Measurements from ENCODE around the gene TLE4. TPM values are rescaled to one million over a fixed set of nuclear protein-coding genes. Genes with fewer than 3 reads are reported as not detected.

TLE4 gene
- total RNA-seq, 1 experiment from 2014 or later = 0.97 TPM

DNA sequence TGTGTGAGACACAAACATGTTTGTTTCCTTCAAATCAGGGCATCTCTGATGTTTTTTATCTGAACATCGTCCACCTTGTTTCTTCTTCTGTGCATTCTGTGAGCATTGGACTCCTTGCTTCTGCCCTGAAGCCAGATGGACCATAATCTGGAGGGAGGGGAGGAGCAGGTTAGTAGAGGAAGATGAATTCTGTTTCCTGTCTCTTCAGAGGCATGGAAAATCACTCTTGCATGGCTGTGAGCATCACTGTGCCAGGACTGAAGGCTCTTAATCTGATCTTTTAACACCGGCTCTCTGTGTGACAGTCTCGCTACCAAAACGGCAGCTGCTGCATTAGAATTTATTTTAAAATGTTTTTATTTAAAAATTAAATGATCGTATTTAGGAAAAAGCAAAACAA, 43.3 kb downstream of the TLE4 start:
- TF ChIP-seq, protein P1, sequence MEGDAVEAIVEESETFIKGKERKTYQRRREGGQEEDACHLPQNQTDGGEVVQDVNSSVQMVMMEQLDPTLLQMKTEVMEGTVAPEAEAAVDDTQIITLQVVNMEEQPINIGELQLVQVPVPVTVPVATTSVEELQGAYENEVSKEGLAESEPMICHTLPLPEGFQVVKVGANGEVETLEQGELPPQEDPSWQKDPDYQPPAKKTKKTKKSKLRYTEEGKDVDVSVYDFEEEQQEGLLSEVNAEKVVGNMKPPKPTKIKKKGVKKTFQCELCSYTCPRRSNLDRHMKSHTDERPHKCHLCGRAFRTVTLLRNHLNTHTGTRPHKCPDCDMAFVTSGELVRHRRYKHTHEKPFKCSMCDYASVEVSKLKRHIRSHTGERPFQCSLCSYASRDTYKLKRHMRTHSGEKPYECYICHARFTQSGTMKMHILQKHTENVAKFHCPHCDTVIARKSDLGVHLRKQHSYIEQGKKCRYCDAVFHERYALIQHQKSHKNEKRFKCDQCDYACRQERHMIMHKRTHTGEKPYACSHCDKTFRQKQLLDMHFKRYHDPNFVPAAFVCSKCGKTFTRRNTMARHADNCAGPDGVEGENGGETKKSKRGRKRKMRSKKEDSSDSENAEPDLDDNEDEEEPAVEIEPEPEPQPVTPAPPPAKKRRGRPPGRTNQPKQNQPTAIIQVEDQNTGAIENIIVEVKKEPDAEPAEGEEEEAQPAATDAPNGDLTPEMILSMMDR (IDR thresholded peaks at IDR 0.05; ENCODE audit: unreplicated experiment) = no peak
- BruUV-seq (replicated peaks) = no TSS peak
- H3K27me3 Mint-ChIP-seq (ENCODE audit: unreplicated experiment) = no peaks in the 10 kb centered on the region
- CTCF ChIA-PET = no interaction called here
- intact Hi-C loops (cut with micrococcal nuclease; ENCODE audit: unreplicated experiment) = no loop called here
- no peaks in the 10 kb centered on the region for H3K4me1 Mint-ChIP-seq (ENCODE audit: low read depth, unreplicated experiment)
- no peak overlapping the region for H3K27ac Mint-ChIP-seq (ENCODE audit: unreplicated experiment)
- H3K9me3 Mint-ChIP-seq (ENCODE audit: low read depth, unreplicated experiment) = no peaks in the 10 kb centered on the region
- no peaks in the 10 kb centered on the region for H3K36me3 Mint-ChIP-seq (ENCODE audit: insufficient read depth, unreplicated experiment)
- DNase-seq = no peak
- no peak overlapping the region for H3K4me3 Mint-ChIP-seq (ENCODE audit: low read depth, unreplicated experiment)

DNA sequence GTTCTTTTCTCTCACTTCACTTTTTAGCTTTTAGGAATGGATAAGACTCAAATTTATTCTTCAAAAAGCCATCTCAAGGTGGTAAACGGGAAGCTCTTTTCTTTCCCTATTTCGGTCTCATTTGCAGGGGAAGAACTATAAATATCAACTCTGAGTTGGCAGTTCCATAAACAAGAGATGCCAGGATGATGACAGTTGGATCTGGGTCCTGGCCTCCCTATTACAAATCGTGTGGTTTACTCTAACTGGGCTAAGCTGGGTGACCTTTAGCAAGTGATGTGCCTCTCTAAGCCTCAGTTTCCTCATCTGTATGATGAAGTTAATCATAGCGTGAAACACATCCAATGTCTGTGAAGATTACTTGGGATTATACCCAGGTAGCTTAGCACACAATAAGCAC, 44.2 kb downstream of the TLE4 start:
- DNase-seq = no peak
- CTCF ChIA-PET = no interaction called here
- no peak overlapping the region for H3K4me3 Mint-ChIP-seq (ENCODE audit: low read depth, unreplicated experiment)
- no peaks in the 10 kb centered on the region for H3K36me3 Mint-ChIP-seq (ENCODE audit: insufficient read depth, unreplicated experiment)
- intact Hi-C loops (cut with micrococcal nuclease; ENCODE audit: unreplicated experiment) = no loop called here
- no peaks in the 10 kb centered on the region for H3K4me1 Mint-ChIP-seq (ENCODE audit: low read depth, unreplicated experiment)
- BruUV-seq (replicated peaks) = no TSS peak
- TF ChIP-seq, protein P1 (IDR thresholded peaks at IDR 0.05; ENCODE audit: unreplicated experiment) = no peak
- H3K27me3 Mint-ChIP-seq (ENCODE audit: unreplicated experiment) = no peaks in the 10 kb centered on the region
- no peak overlapping the region for H3K27ac Mint-ChIP-seq (ENCODE audit: unreplicated experiment)
- peaks cover 3% of the 10 kb centered on the region for H3K9me3 Mint-ChIP-seq (ENCODE audit: low read depth, unreplicated experiment)

DNA sequence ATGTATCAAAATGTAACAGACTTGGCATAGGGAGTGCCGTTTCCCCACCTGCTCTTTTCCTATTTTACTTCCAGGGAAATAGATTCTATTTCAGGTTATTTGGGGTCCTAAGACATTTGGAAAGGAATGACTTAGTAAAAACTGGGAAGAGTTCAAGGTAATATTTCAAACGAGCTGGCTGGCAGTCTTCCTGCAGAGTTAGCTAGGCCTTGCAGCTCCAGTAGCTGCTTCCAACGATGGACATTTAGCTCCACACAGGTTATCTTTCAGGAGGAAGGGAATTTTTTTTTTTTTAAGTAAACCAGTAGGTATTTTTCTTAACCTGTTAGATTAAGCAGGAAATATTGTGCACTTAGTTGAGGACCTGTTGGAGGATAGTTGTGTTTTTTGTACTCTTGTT, 45.2 kb downstream of the TLE4 start:
- intact Hi-C loops (cut with micrococcal nuclease; ENCODE audit: unreplicated experiment) = no loop called here
- CTCF ChIA-PET = no interaction called here
- no peaks in the 10 kb centered on the region for H3K4me1 Mint-ChIP-seq (ENCODE audit: low read depth, unreplicated experiment)
- TF ChIP-seq, protein P1 (IDR thresholded peaks at IDR 0.05; ENCODE audit: unreplicated experiment) = no peak
- no peaks in the 10 kb centered on the region for H3K27me3 Mint-ChIP-seq (ENCODE audit: unreplicated experiment)
- no TSS peak for BruUV-seq (replicated peaks)
- no peak overlapping the region for H3K4me3 Mint-ChIP-seq (ENCODE audit: low read depth, unreplicated experiment)
- H3K36me3 Mint-ChIP-seq (ENCODE audit: insufficient read depth, unreplicated experiment) = no peaks in the 10 kb centered on the region
- no peak overlapping the region for H3K27ac Mint-ChIP-seq (ENCODE audit: unreplicated experiment)
- no peak for DNase-seq
- H3K9me3 Mint-ChIP-seq (ENCODE audit: low read depth, unreplicated experiment) = peaks cover 3% of the 10 kb centered on the region

DNA sequence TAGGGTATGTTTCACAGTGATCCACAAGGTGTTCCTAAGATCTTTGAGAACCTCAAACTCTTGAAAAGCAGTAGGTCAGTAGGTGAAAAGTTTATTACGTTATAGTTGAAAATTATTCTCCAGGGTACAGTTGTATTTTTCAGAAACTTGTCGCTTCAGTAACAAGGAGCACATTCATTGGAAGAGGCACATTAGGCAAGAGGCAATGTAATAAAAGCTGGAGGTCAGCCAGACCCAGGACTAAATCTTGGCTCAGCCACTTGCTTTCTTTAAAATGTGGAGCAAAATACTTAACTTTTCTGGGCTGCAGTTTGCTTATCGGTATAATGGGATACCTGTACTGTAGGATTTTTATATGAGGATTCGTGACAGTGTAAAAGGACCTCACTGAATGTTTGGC, 45.6 kb downstream of the TLE4 start:
- CTCF ChIA-PET = no interaction called here
- Mint-ChIP-seq H3K9me3 (ENCODE audit: low read depth, unreplicated experiment) (peaks cover 5% of the 10 kb centered on the region), H3K36me3 (ENCODE audit: insufficient read depth, unreplicated experiment) (no peaks in the 10 kb centered on the region), H3K27me3 (ENCODE audit: unreplicated experiment) (no peaks in the 10 kb centered on the region), H3K27ac (ENCODE audit: unreplicated experiment) (no peak overlapping the region), H3K4me1 (ENCODE audit: low read depth, unreplicated experiment) (no peaks in the 10 kb centered on the region), H3K4me3 (ENCODE audit: low read depth, unreplicated experiment) (no peak overlapping the region)
- TF ChIP-seq, protein P1 (IDR thresholded peaks at IDR 0.05; ENCODE audit: unreplicated experiment) = no peak
- no TSS peak for BruUV-seq (replicated peaks)
- intact Hi-C loops (cut with micrococcal nuclease; ENCODE audit: unreplicated experiment) = no loop called here
- DNase-seq = no peak

DNA sequence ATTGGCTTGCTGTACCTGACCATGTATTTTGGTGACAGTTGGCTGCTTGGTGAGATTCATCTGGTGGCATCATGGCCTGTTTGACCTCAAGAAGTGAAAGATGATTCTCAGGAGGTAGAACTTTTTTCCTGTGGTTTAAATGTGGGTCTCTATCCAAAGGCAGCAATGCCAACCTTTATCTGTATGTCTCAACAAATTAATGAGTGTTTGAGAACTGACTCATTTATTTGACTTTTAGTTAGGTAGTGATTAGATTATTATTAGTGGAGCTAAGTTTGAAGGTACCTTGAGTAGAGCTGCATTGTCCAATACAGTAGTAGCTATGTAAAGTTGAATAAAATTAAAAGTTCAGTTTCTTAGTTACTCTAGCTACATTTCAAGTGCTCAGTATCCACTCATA, 48.2 kb downstream of the TLE4 start:
- intact Hi-C loops (cut with micrococcal nuclease; ENCODE audit: unreplicated experiment) = no loop called here
- Mint-ChIP-seq H3K9me3 (ENCODE audit: low read depth, unreplicated experiment) (peaks cover 8% of the 10 kb centered on the region), H3K27me3 (ENCODE audit: unreplicated experiment) (no peaks in the 10 kb centered on the region), H3K4me1 (ENCODE audit: low read depth, unreplicated experiment) (no peaks in the 10 kb centered on the region), H3K4me3 (ENCODE audit: low read depth, unreplicated experiment) (no peak overlapping the region), H3K36me3 (ENCODE audit: insufficient read depth, unreplicated experiment) (no peaks in the 10 kb centered on the region), H3K27ac (ENCODE audit: unreplicated experiment) (no peak overlapping the region)
- no peak for DNase-seq
- BruUV-seq (replicated peaks) = no TSS peak
- CTCF ChIA-PET = no interaction called here
- TF ChIP-seq, protein P1 (IDR thresholded peaks at IDR 0.05; ENCODE audit: unreplicated experiment) = no peak
